GM21529 (cell line): ENCODE results near the gene ZNF79.
"Not testable (repeated sequence)": the region's sequence is repeated elsewhere in the genome, so short reads cannot be mapped to it uniquely, and the experiment has no call there.

Experiments
- ATAC-seq: cut with Tn5 transposase; IDR thresholded peaks from one replicate; pipeline ENCODE4 v1.9.1; 2021; ENCODE audit not compliant: unreplicated experiment

Gene ZNF79

DNA sequence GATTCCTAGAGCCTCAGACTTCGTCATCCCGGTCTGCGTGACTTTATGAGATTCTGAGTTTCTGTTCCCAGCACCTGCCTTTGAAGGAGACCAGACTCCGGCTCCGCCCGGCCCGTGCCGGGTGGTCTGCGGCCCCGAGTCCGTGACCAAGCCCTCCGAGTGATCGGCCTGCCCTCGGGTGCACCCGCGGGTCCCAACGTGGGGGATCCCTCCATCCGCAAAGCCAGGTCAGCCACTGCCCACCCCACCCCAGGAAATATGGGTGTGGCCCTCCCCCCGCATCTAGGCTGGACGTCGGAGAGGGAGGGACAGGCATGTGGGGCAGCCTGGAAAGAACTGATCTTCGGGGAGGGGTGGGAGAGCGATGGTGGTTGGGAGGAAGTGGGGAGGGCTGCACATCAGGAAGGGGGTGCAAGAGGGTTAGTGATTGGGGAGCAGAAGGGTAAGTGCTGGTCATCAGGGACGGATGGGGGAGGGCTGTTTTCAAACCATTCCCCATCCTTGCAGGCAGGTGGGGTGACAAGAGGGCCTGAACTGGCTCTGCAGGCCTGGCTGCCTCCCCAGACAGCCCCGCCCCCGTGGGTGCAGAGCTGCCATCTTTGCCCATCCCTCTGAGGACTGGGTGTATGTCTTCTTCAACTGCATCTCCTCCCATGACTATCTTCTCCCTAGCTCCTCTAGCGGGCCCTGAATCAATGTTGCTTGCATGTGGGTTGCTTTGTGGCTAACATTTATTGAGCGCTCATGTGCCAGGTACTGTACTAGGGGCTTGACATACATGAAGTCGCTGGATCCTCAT is 27.9 kb downstream of the ZNF79 start:
- ATAC-seq, result peak; percentile 12

DNA sequence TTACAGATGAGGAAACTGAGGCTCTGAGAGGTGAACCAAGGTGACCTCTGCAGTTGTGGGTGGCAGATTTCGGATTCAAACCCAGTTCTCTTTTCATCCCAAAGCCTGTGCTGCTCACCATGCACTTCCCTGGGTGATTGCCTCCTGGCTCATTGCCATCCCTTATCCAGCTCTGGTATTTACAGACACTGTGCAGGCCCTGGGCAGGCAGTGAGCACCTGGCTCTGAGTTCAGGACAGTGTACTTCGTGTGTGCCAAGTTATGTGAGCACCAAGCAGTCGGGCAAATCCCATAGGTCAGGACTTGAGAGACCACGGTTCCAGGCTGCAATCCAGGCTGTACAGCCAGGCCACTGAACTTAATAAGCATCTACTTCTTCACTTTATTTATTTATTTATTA is 28.5 kb downstream of the ZNF79 start:
- no peak for ATAC-seq

DNA sequence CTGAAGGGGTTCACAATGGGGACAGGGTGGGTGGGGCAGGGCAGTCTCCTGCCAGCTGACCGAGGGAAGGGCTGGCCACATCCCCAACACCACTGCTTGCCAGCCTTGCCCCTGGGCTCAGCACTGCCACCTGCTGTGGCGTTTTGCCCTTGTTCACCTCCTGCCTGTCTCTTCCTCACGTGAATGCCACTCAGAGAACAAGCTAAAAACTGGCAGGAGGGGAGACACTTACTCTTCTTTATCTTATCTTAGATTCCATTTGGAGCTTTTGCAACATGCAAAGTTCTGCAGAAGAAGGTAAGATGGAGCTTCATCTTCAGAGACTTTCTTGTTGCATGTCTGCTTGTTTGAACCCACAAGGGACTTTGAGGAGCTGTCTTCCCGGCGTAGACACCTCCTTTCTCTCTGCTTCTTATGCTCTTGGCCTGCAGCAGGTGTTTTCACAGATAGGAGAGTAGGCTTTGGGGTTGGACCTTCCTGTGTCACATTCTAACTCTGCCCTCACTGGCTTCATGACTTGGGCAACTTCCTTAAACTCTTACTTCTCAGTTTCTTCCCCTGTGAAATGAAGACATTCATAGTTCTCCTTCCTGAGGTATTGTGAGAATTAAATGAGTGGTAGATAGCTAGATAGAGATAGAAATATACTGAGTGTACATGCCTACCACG is 31.3 kb downstream of the ZNF79 start:
- ATAC-seq, result no peak

DNA sequence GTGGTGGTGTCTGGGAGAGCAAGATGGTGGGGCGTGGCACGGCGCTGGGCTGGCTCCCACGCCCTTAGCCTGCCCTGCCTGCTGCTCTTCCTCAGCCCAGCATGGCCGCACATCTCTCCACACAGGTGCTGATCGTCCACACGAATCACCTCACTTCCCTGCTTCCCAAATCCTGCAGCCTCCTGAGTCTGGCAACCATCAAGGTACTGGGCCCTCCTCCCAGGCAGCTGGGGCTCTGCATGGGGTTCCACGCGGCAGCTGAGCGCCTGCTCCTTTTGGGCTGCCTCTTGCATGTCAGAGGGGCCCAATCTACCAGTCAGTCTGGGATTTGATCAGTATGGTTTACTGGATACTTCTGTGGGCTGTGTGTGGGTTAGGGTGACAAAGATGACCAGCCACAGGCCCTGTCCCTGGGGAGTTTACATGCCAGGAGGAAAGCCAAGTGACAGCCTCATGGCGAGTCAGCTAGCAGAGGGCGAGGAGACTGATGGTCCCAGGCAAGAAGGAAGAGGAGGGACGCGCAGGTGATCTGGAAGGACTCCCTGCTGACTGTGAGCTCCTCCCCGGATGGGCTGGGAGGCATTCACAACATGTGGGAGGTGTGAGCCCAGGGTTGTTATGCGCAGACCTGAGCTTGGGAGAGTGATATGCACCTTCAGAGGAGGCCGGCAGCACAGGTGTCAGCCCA is 33.2 kb downstream of the ZNF79 start:
- ATAC-seq, result no peak

DNA sequence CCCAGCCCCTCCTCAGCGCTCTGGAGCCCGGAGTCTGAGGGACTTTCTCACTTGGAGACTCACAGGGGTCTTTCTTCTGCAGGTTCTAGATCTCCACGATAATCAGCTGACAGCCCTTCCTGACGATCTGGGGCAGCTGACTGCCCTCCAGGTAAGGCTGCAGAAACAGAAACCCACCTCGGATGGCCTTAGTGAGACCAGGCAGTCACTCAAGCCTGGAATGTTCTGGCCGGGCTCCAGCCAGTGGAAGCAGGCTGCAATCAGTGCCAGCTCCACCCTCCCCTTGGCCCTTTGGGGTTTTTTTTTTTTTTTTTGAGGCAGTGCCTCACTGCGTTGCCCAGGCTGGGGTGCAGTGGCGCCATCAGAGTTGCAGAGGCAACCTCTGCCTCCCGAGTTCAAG is 34.7 kb downstream of the ZNF79 start:
- no peak for ATAC-seq

DNA sequence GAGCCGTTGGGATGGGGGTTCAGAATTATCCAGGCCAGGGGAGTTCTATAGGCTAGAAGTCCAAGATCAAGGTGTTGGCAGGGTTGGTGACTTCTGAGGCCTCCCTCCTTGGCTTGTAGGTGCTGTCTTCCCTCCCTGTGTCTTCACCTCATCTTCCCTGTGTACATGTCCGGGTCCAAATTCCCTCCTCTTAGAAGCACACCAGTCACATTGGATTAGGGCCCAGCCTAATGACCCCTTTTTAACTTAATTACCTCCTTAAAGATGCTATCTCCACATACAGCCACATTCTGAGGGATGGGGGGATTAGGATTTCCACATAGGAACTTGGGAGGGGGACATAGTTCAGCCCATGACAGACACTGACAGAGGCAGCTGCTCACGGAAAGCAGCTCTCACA is 39.2 kb downstream of the ZNF79 start:
- ATAC-seq, result no peak

DNA sequence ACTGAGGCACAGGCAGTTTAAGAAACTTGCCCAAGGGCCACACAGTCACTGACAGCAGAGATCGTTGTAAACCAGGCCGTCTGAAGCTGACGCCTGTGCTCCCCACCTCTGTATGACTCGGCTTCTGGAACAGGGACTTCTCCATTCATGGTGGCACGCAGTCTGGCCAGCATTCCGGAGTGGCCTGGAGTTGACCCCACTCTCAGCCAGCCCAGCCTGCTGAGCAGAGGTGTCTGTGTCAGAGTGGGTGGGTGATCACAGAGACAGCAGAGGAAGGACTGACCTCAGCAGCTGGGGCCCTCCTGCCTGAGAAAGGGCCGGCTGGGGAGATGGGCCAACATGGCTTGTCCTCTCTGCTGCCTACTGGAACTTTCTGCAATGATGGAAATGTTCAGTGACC is 39.7 kb downstream of the ZNF79 start:
- ATAC-seq, result no peak

DNA sequence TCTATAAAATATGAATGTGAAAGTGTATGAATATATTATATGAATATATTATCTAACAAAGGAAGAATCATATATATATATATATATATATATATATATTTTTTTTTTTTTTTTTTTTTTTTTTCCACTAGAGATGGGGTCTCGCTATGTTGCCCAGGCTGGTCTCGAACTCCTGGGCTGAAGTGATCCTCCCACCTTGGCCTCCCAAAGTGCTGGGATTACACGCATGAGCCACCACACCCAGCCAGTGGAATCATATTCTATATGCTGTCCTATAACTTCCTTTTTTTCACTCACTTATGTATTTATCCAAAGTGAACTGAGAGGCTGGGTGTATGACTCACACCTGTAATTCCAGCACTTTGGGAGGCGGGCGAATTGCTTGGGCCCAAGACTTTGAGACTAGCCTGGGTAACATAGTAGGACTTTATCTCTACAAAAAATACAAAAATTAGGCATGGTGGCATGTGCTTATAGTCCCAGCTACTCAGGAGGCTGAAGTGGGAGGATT is 42.3 kb downstream of the ZNF79 start:
- not testable (repeated sequence) for ATAC-seq

DNA sequence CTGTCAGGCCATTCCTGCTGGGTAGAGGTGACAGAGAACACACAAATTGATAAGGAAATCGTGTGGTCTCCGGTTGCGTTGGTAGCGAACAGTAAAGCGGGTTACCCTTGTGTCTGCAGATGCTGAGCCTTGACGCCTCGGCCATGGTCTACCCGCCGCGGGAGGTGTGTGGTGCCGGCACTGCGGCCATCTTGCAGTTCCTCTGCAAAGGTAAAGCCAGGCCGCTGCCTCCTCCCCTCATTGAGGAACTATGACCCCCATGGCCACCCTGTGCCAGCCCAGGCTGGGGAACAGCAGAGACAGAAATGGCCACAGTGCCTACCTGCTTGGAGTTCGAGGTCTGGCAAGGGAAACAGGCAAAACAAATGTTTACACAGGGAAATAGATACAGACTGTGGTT is 43.4 kb downstream of the ZNF79 start:
- no peak for ATAC-seq

DNA sequence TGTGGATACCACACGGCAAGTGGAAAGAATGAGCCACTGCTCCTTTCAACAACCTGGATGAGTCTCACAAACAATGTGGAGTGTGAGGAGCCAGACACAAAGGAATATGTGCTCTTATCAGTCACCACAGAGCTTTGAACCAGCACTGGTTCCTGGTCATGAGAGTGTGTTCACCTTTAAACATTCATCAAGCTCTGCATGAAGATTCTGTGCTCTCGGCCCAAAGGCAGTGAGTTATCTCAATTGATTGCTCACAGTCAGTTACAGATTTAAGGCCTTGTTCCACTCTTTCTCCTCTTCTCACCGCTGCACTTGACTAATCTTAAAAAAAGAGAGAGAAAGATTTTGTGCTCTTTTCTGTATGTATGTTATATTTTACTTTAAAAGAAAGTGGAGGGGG is 46.5 kb downstream of the ZNF79 start:
- no peak for ATAC-seq

DNA sequence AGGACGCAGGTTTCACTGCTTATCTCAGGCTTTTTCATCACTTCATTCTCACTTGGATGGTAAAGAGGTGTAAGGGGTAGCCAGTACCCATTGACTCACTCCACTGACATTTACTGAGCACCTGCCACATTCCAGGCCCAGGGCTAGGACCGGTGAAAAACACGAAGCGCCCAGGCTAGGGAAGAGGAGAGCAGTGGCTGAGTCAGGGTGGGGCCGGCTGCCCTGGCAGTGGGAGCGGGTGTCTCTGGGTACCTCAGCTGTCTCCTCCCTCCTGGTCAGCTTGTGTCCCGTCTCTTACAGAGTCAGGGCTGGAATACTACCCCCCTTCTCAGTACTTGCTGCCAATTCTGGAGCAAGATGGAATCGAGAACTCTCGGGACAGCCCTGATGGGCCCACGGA is 49.3 kb downstream of the ZNF79 start:
- ATAC-seq, result no peak

DNA sequence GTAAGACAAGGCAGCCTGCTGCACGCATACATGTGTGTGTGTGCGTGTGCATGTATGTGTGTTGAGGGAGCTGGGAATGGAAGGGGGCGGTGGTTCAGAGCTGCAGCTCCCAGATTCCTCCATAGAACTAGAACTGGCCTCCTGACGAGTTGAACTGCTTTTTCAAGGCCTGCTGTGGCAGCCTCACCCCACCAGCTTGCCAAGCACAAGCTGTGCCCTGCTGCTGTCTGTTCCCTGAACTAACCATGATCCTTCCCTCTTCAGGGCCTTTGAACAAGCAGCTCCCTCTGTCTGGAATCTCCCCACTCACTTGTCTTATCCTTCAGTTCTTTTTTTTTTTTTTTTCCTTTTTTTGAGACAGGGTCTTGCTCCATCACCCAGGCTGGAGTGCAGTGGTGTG is 49.8 kb downstream of the ZNF79 start:
- ATAC-seq, result no peak

DNA sequence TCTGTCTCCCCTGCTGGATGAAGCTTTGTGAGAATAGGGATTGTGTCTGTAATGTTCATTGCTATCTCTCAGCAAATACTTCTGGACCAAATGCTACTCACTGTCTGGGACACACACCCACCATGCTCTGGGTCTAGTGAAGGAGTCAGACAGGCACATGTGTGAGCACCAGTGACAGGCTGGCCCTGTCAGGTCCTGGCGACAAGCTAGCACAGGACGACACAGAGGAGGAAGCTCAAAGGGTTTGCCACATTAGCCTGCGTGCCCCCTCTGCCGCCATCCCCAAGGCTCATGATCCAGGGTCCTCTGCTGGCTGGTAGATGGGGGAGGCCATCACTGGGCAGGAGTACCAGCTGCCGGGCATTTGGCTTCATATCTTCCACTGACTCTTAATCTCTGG is 50.4 kb downstream of the ZNF79 start:
- ATAC-seq, result no peak

DNA sequence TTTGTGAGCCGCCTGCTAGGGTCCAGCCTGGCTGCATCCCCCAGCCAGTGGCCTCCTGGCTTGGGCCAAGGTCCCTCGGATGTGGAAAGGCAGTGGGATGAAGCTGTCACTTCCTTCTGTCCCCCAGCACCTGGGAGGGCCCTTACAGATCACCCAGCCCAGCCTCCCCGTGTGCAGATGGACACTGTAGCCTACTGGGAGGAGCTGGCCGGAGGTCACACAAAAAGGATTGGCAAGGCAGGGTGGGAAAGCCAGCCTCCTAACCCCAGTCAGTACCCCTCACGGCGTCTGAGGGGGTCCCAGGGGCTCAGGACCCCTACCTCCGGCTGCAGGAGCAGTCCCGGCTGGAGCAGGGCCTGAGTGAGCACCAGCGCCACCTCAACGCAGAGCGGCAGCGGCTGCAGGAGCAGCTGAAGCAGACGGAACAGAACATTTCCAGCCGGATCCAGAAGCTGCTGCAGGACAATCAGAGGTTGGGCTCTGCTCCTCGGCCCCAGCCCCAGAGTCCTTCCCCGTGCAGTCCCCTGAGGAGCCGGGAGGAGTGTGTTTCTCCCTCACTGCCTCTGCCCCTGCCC is 55.4 kb downstream of the ZNF79 start:
- ATAC-seq, result no peak

DNA sequence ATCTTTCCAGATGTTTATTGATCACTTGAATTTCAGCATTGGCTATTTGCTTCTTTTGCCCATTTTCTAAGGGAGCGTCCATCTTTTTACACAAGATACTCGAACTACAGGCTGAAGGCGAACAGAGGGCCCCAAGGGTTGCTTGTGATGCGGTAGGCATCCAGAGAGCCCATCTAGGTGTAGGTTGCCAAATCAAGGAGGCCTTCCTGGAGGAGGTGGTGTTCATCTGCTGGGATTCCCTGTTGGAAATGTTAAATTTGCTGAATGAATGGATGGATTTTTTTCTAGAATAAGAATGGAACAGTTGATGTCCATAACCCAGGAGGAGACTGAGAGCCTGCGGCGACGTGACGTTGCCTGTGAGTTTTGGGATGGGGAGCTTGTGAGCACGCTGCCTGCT is 58.5 kb downstream of the ZNF79 start:
- ATAC-seq, result no peak

DNA sequence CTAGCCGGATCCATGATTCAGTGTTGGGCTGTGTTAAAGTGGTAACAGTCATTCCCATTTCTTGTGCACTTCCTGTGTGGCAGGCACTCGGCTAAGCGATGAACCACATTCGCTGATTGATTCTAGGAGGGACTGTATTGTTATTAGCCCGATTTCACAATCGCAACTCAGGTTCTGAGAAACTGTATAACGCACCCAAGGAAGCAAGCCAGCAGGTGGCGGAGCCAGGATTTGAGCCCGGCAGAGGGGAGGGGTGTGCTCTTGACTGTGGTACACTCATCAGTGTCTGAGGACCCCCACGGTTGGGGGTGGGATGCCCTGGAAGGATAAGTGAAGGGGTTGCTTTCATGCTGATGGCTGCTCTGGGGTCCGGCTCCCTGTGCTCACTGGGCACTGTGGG is 61.8 kb downstream of the ZNF79 start:
- ATAC-seq, result no peak

DNA sequence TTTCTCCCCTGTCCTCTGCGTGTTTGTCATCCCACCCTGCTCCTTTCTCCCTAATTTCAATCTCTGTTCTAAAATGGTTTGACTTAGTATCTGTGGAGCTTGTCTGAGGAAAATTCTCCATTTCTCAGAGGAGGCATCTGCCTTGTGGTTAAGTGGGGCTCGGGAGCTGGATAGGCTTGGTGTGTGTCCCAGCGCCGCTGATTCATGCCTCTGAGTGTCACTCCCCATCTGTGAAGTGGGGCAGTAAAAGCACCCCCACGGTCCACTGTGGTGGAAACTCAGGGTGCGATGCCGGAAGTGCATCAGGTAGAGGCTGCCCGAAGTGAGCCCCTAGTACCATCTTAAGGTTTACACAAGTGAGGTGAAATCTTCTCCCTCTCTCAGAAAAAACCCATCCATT is 64.8 kb downstream of the ZNF79 start:
- no peak for ATAC-seq

DNA sequence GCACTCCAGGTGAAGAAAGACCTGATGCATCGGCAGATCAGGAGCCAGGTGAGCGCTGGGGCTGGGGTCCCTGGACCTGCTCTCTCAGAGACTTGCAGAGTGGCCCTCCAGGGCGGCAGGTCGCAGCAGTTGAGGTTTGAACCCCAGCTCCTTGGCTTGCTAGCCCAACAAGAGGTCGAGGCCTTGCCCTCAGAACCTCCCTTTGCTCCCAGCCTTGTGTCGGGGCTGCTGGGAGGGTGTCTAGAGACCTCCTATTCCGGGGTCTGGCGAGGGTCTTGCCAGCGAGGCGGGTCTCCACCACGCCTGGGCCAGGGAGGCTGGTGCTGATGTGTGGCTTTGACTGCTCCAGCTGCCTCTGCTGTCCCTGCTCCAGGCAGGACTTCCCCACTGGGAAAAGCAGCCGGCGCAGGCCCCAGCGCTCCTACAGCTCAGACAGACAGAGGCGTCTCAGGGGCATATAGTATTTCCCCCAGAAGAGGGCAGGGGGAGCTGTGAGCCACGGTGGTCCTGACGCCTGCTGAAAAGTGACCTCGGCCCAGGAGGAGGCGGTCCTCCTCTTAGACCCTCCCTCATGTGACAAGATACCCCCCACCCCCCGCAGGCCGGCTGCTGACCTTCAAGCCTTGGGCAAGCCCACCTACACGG is 65.4 kb downstream of the ZNF79 start:
- no peak for ATAC-seq

DNA sequence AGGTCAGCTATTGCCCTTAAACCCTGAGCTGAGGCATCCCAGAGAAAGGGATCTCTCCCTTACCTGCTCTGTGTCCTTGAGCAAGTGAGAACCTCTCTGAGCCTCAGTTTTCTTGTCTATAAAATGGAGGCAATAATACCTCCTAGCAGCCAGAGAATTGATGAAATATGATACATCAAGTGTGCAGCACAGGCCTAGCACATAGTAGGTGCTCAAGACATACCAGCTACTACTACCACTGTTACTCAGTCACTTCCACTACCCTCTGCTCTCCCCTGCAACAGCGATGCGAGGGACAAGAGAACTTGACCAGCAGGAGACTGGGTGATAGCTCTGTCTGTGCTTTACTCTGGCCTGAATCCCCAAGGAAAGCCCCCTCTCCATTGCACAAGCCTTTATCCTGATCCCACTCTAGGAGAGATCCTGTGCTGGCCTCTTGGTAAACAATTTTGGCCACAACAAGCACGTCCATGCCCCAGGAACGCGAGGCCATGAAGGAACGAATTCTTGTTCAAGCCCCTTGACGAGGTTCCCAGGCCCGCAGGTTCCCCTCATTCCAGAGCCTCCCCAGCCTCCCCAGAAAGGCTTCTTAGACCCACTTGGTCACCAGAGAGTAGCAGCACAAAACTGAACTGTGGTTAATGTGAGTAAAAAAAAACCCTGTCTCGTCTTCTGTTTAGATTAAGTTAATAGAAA is 66.5 kb downstream of the ZNF79 start:
- no peak for ATAC-seq

DNA sequence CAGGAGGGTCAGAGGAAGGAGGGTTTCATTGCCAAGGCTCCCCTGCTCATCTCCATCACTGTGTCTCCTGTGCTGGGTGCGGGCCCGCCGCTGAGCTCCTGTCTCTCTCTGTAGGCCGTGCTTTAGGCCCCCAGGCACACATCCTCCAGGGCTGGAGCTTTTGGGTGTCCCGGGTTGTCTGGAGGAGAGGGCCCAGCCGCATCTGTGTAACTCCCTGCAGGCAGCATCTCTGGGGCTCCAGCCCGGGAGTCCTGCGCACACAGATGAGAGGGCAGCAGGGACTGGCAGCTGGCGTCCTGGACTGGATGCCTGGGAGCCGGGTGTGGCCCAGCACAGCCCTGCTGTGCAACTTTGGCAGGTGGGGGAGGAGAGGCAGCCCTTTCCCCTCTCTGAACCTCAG is 67.3 kb downstream of the ZNF79 start:
- ATAC-seq, result no peak

DNA sequence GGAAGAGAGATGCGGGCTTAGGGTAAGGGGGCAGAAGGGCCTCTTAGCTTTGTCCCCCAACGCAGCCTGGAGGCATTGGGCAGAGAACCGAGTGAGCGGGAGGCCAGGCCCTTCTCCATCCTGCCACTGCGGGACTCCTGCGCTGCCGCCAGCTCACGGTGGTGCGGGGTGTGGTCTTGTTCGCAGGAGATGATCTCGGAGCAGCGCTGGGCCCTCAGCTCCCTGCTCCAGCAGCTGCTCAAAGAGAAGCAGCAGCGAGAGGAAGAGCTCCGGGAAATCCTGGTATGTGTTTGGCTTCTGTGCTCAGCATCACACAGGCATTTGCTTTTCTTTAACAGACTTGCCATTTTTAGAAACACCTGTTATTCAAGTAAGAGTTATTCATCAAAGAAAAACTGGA is 68.4 kb downstream of the ZNF79 start:
- no peak for ATAC-seq
